H1 (cell line): ENCODE results near the gene AGPAT2. TPM values are rescaled to one million over a fixed set of nuclear protein-coding genes. Genes with fewer than 3 reads are reported as not detected.

Source experiments
- CBX5 ChIP-seq: fragments of 300-800, 300-1000 bp; sonication (generic); IDR thresholded peaks from 2 replicates; pipeline ENCODE4 v1.7.1; 2016; ENCODE audit warnings: antibody characterized with exemption, low read length, low read depth
- E2F6 ChIP-seq: IDR thresholded peaks from 2 replicates; pipeline ENCODE4 v1.6.1; 2012; ENCODE audit warnings: inconsistent platforms
- EGR1 ChIP-seq: IDR thresholded peaks from 2 replicates; pipeline ENCODE4 v1.6.1; 2011; ENCODE audit warnings: low read depth, low read length, borderline replicate concordance
- JUN ChIP-seq: IDR thresholded peaks from 2 replicates; pipeline ENCODE4 v1.6.1; 2011; ENCODE audit warnings: low read depth, mild to moderate bottlenecking, improper control_type of control experiment, low read length
- MAX ChIP-seq: IDR thresholded peaks from 2 replicates; pipeline ENCODE4 v1.6.1; 2012; ENCODE audit warnings: inconsistent platforms
- NANOG ChIP-seq: IDR thresholded peaks from 2 replicates; pipeline ENCODE4 v1.6.1; 2011; ENCODE audit warnings: low read length, low read depth, mild to moderate bottlenecking, inconsistent platforms; ENCODE audit not compliant: insufficient read depth, poor library complexity, severe bottlenecking
- SIRT6 ChIP-seq: IDR thresholded peaks from one replicate; pipeline ENCODE4 v1.7.1; 2012; ENCODE audit warnings: low read length, inconsistent platforms
- TAF1 ChIP-seq: IDR thresholded peaks from 2 replicates; pipeline ENCODE4 v1.6.1; 2011; ENCODE audit warnings: mild to moderate bottlenecking, low read depth, low read length
- TCF12 ChIP-seq: IDR thresholded peaks from 2 replicates; pipeline ENCODE4 v1.6.1; 2011; ENCODE audit warnings: low read depth, mild to moderate bottlenecking, low read length
- YY1 ChIP-seq: IDR thresholded peaks from 2 replicates; pipeline ENCODE4 v1.6.1; 2011; ENCODE audit warnings: low read depth, mild to moderate bottlenecking, low read length
- polyA plus RNA-seq, 7 experiments: library from polyadenylated mRNA; depleted of rRNA in 3 of 7; stranded (reverse) in 5 of 7; unstranded in 2 of 7; fragments of >200 nt in 5 of 7; fragments of 200-250 nt in 2 of 7; gene quantifications; 1 replicate in 5 of 7; 2 replicates in 1 of 7; 4 replicates in 1 of 7; pipeline versions ENCODE4 v1.2.1 to v1.2.3, GENCODE V29; 2011 to 2013; ENCODE audit warnings: missing spikeins in 2 of 7, mixed read lengths in 2 of 7
- total RNA-seq: library from RNA; stranded (reverse); fragmentation: NEBNext Ultra II Directional; extraction: Animal tissue kit (Norgen Biotek cat#: 25700); gene quantifications from 2 replicates; pipeline ENCODE4 v1.2.1, GENCODE V29; 2021

Gene AGPAT2
- total and polyA plus RNA-seq, 2 of the 8 experiments (the other 6 are each of a cell fraction or from before 2014, with no cell fraction given), result 31.6 to 37.6 TPM

- 0 out of 2 replicates have a peak, but pooled peaks have one; percentile 19 for TF ChIP-seq YY1
- TF ChIP-seq MAX, result peak; percentile 57
- TF ChIP-seq SIRT6, result no peak
- TF ChIP-seq E2F6, result peak; percentile 59; the same call in 1 of the 2 replicates
- TF ChIP-seq TCF12, result no peak
- TF ChIP-seq JUN, result no peak
- no peak for TF ChIP-seq TAF1
- no peak for TF ChIP-seq CBX5
- TF ChIP-seq EGR1, result no peak
- TF ChIP-seq NANOG, result no peak
These were observed 7.1 kb upstream of the AGPAT2 start (continued) for GRCh38 chr9:136694163-136694871.
